Parathyroid adenoma (tissue), 2 donors: ENCODE measurements around the gene MYG1.

Experiments used
- H2AFZ ChIP-seq: fragments of 300-600 bp; sonication (generic); one replicate; pipeline ENCODE4 v1.7.0; 2017; ENCODE audit warnings: antibody characterized with exemption, mild to moderate bottlenecking
- H3K27ac ChIP-seq: fragments of 300-600 bp; sonication (generic); one replicate; pipeline ENCODE4 v1.7.0; 2017
- H3K27me3 ChIP-seq: fragments of 300-600 bp; sonication (generic); one replicate; pipeline ENCODE4 v1.7.0; 2017; ENCODE audit warnings: low read length; ENCODE audit not compliant: control insufficient read depth, insufficient read depth
- H3K36me3 ChIP-seq: fragments of 300-600 bp; sonication (generic); one replicate; pipeline ENCODE4 v1.7.0; 2017; ENCODE audit warnings: low read length; ENCODE audit not compliant: control insufficient read depth, insufficient read depth
- H3K4me1 ChIP-seq: fragments of 300-600 bp; sonication (generic); one replicate; pipeline ENCODE4 v1.7.0; 2017; ENCODE audit warnings: control low read depth
- H3K4me2 ChIP-seq: fragments of 300-600 bp; sonication (generic); one replicate; pipeline ENCODE4 v1.7.0; 2017; ENCODE audit warnings: low read length
- H3K4me3 ChIP-seq: fragments of 300-600 bp; sonication (generic); one replicate; pipeline ENCODE4 v1.7.0; 2017; ENCODE audit warnings: low read depth, low read length
- H3K79me2 ChIP-seq: fragments of 300-600 bp; sonication (generic); one replicate; pipeline ENCODE4 v1.7.0; 2017; ENCODE audit warnings: control low read depth
- H3K9ac ChIP-seq: fragments of 300-600 bp; sonication (generic); one replicate; pipeline ENCODE4 v1.7.0; 2017; ENCODE audit warnings: mild to moderate bottlenecking
- H3K9me3 ChIP-seq: fragments of 300-600 bp; sonication (generic); one replicate; pipeline ENCODE4 v1.7.0; 2017; ENCODE audit warnings: low read length; ENCODE audit not compliant: control insufficient read depth
- TF ChIP-seq, protein P1 (sequence below): fragments of 300-600 bp; sonication (generic); IDR thresholded peaks from one replicate; pipeline ENCODE4 v1.7.0; 2017; ENCODE audit warnings: antibody characterized with exemption, mild to moderate bottlenecking
- donor health status: primary hyperparathyroidism.

Gene MYG1

GRCh38 chr12:53345486-53346188, 46.1 kb downstream of the MYG1 start:
- H3K27ac ChIP-seq = peak overlapping the region; percentile 55
- H3K79me2 ChIP-seq = no peaks in the 10 kb centered on the region
- peak overlapping the region; percentile 81 for H3K4me2 ChIP-seq
- peak overlapping the region; percentile 70 for H3K4me3 ChIP-seq
- TF ChIP-seq, protein P1, sequence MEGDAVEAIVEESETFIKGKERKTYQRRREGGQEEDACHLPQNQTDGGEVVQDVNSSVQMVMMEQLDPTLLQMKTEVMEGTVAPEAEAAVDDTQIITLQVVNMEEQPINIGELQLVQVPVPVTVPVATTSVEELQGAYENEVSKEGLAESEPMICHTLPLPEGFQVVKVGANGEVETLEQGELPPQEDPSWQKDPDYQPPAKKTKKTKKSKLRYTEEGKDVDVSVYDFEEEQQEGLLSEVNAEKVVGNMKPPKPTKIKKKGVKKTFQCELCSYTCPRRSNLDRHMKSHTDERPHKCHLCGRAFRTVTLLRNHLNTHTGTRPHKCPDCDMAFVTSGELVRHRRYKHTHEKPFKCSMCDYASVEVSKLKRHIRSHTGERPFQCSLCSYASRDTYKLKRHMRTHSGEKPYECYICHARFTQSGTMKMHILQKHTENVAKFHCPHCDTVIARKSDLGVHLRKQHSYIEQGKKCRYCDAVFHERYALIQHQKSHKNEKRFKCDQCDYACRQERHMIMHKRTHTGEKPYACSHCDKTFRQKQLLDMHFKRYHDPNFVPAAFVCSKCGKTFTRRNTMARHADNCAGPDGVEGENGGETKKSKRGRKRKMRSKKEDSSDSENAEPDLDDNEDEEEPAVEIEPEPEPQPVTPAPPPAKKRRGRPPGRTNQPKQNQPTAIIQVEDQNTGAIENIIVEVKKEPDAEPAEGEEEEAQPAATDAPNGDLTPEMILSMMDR = no peak
- no peaks in the 10 kb centered on the region for H3K27me3 ChIP-seq
- H3K9ac ChIP-seq = no peak overlapping the region
- H3K9me3 ChIP-seq = no peaks in the 10 kb centered on the region
- H3K36me3 ChIP-seq = no peaks in the 10 kb centered on the region
- H2AFZ ChIP-seq = peak overlapping the region; percentile 99
- peaks cover 7% of the 10 kb centered on the region for H3K4me1 ChIP-seq

- TF ChIP-seq, protein P1 = no peak
- Histone ChIP-seq H3K27me3 (no peaks in the 10 kb centered on the region), H3K36me3 (no peaks in the 10 kb centered on the region), H3K27ac (peak overlapping the region; percentile 55), H3K9me3 (no peaks in the 10 kb centered on the region), H3K4me3 (no peak overlapping the region), H3K4me2 (no peak overlapping the region), H2AFZ (no peak overlapping the region), H3K9ac (no peak overlapping the region), H3K79me2 (no peaks in the 10 kb centered on the region), H3K4me1 (peaks cover 7% of the 10 kb centered on the region)
Observed at GRCh38 chr12:53346491-53346890, 47.0 kb downstream of the MYG1 start.

- H3K4me3 ChIP-seq = no peak overlapping the region
- no peaks in the 10 kb centered on the region for H3K9me3 ChIP-seq
- no peak overlapping the region for H2AFZ ChIP-seq
- H3K4me1 ChIP-seq = peaks cover 7% of the 10 kb centered on the region
- TF ChIP-seq, protein P1 = no peak
- no peak overlapping the region for H3K27ac ChIP-seq
- no peak overlapping the region for H3K9ac ChIP-seq
- no peaks in the 10 kb centered on the region for H3K36me3 ChIP-seq
- H3K27me3 ChIP-seq = no peaks in the 10 kb centered on the region
- H3K79me2 ChIP-seq = no peaks in the 10 kb centered on the region
- H3K4me2 ChIP-seq = no peak overlapping the region
Observed at GRCh38 chr12:53347905-53348304, 48.4 kb downstream of the MYG1 start.

- no peak overlapping the region for H3K4me2 ChIP-seq
- H3K79me2 ChIP-seq = no peaks in the 10 kb centered on the region
- no peaks in the 10 kb centered on the region for H3K36me3 ChIP-seq
- no peak overlapping the region for H3K9ac ChIP-seq
- H3K9me3 ChIP-seq = no peaks in the 10 kb centered on the region
- H3K27ac ChIP-seq = no peak overlapping the region
- H3K27me3 ChIP-seq = no peaks in the 10 kb centered on the region
- H3K4me1 ChIP-seq = no peaks in the 10 kb centered on the region
- no peak overlapping the region for H3K4me3 ChIP-seq
- peak overlapping the region; percentile 62 for H2AFZ ChIP-seq
- TF ChIP-seq, protein P1 = peak; percentile 92
Observed at GRCh38 chr12:53352331-53353256, 53.1 kb downstream of the MYG1 start.
